K562 (cell line): ENCODE data around the gene PCBP3. TPM values are rescaled to one million over a fixed set of nuclear protein-coding genes. Genes with fewer than 3 reads are reported as not detected.

Source experiments
- ATAC-seq: fragments of 200-7000 bp; cut with Tn5 transposase; 3 replicates; pipeline ENCODE4 v1.9.1; 2020; ENCODE audit warnings: moderate library complexity
- BruUV-seq: library from RNA; stranded (reverse); fragments of 400-500 nt; replicated peaks from 2 replicates; lab custom pipeline; 2021; lab: Mats Ljungman, UMichigan
- CTCF ChIA-PET: fragments of 300-600 bp; formaldehyde crosslinking; extraction: SDS; loops from one replicate; lab custom pipeline; 2021; ENCODE audit warnings: low intra/inter-chr PET ratio; lab: Yijun Ruan, JAX
- POLR2A ChIA-PET: fragments of 300-600, 350-650 bp; sonication (Branson Sonifier 250); formaldehyde crosslinking; extraction: SDS; loops from one replicate; lab custom pipeline; 2021; ENCODE audit warnings: antibody characterized with exemption, inconsistent platforms; lab: Yijun Ruan, JAX
- DNase-seq, 4 experiments: peaks; one replicate each; pipeline versions ENCODE4 v3.0.0 to v3.0.0-alpha.2; 2011 to 2018; ENCODE audit warnings: low spot score in 3 of 4, mixed read lengths in 3 of 4; ENCODE audit errors: extremely low read depth in 1 of 4
- FAIRE-seq: peaks from 2 replicates; lab custom pipeline; 2011; peaks lifted over from hg19 to GRCh38; lab: Jason Lieb, UNC
- H2AFZ ChIP-seq: 2 replicates; pipeline ENCODE4 v1.6.0; 2011; ENCODE audit warnings: low read depth, low read length, control low read depth, inconsistent platforms
- H3K27ac ChIP-seq: fragments of 200-600 bp; 3 replicates; pipeline ENCODE4 v1.8.0; 2011; ENCODE audit warnings: low read depth, mild to moderate bottlenecking, control low read depth, inconsistent platforms, low read length, moderate library complexity, mixed read lengths; ENCODE audit errors: extremely low read depth
- H3K27me3 ChIP-seq, 2 experiments: fragments of 300-600 bp in 1 of 2; 2 replicates in 1 of 2; 3 replicates in 1 of 2; pipeline versions ENCODE4 v1.6.0 to v1.8.0; 2011; ENCODE audit warnings: inconsistent platforms in 2 of 2, low read length in 2 of 2, mild to moderate bottlenecking in 1 of 2, mixed read lengths in 1 of 2, moderate library complexity in 1 of 2; ENCODE audit not compliant: control insufficient read depth in 2 of 2, insufficient read depth in 2 of 2
- H3K36me3 ChIP-seq: fragments of 300-600 bp; 3 replicates; pipeline ENCODE4 v1.8.0; 2011; ENCODE audit warnings: mild to moderate bottlenecking, low read length, inconsistent platforms; ENCODE audit not compliant: control insufficient read depth, insufficient read depth
- H3K4me1 ChIP-seq, 2 experiments: fragments of 200-600 bp in 1 of 2; replicated peaks in 1 of 2; 2 replicates in 1 of 2; 3 replicates in 1 of 2; pipeline versions ENCODE4 v1.5.1 to v1.8.0; 2011; ENCODE audit warnings: inconsistent platforms in 2 of 2, low read length in 2 of 2, mild to moderate bottlenecking in 1 of 2, mixed read lengths in 1 of 2, moderate library complexity in 1 of 2; ENCODE audit not compliant: control insufficient read depth in 2 of 2, insufficient read depth in 2 of 2
- H3K4me2 ChIP-seq: 2 replicates; pipeline ENCODE4 v1.6.1; 2011; ENCODE audit warnings: low read length, control low read depth, inconsistent platforms, mixed read lengths; ENCODE audit not compliant: insufficient read depth
- H3K4me3 ChIP-seq: fragments of 200-600 bp; sonication (generic), shearing (Covaris generic); 2 replicates; pipeline ENCODE4 v1.5.1; 2016; ENCODE audit warnings: control low read depth, inconsistent platforms
- H3K79me2 ChIP-seq: fragments of 200-600 bp; 3 replicates; pipeline ENCODE4 v1.8.0; 2011; ENCODE audit warnings: low read length, inconsistent platforms; ENCODE audit not compliant: control insufficient read depth, insufficient read depth
- H3K9ac ChIP-seq, 2 experiments: 2 replicates each; pipeline versions ENCODE4 v1.6.0 to v1.6.1; 2011; ENCODE audit warnings: low read depth in 2 of 2, low read length in 2 of 2, control low read depth in 1 of 2, inconsistent platforms in 1 of 2, mild to moderate bottlenecking in 1 of 2, mixed read lengths in 1 of 2; ENCODE audit not compliant: insufficient read depth in 1 of 2
- H3K9me1 ChIP-seq: one replicate; pipeline ENCODE4 v1.6.0; 2011; ENCODE audit warnings: inconsistent platforms, mild to moderate bottlenecking, low read length, moderate library complexity; ENCODE audit not compliant: control insufficient read depth, insufficient read depth
- H3K9me3 ChIP-seq: replicated peaks from 2 replicates; pipeline ENCODE4 v1.5.1; 2011; ENCODE audit warnings: low read depth, low read length, inconsistent platforms; ENCODE audit not compliant: control insufficient read depth, insufficient read depth
- H4K20me1 ChIP-seq: replicated peaks from 2 replicates; pipeline ENCODE4 v1.6.1; 2011; ENCODE audit warnings: low read length, inconsistent platforms, mixed read lengths; ENCODE audit not compliant: control insufficient read depth, insufficient read depth
- BACH1 ChIP-seq: fragments of 200-800 bp; sonication (Bioruptor generic); IDR thresholded peaks from 2 replicates; pipeline ENCODE4 v1.6.1; 2016; ENCODE audit warnings: missing genetic modification characterization, missing compliant biosample characterization
- LARP7 ChIP-seq: fragments of 450-650 bp; IDR thresholded peaks from 2 replicates; pipeline ENCODE4 v1.6.1; 2016
- MAFG ChIP-seq: fragments of 450-650 bp; conservative IDR thresholded peaks from 2 replicates; pipeline ENCODE4 v1.6.1; 2016; ENCODE audit warnings: missing genetic modification characterization, missing compliant biosample characterization
- NFIC ChIP-seq: fragments of 450-650 bp; IDR thresholded peaks from 2 replicates; pipeline ENCODE4 v1.6.1; 2017; ENCODE audit warnings: mild to moderate bottlenecking, inconsistent platforms
- POLR2H ChIP-seq: IDR thresholded peaks from 2 replicates; pipeline ENCODE4 v1.6.1; 2016; ENCODE audit warnings: missing genetic modification characterization, low read depth, mild to moderate bottlenecking, control low read depth, missing compliant biosample characterization, moderate library complexity
- POLR3A ChIP-seq: IDR thresholded peaks from 2 replicates; pipeline ENCODE4 v1.6.1; 2011; ENCODE audit warnings: borderline replicate concordance, mild to moderate bottlenecking, moderate library complexity; ENCODE audit not compliant: insufficient read length, insufficient read depth; ENCODE audit errors: extremely low read depth
- RHOXF2B ChIP-seq: fragments of 250-450 bp; sonication (Bioruptor Pico); conservative IDR thresholded peaks from 2 replicates; pipeline ENCODE4 v1.5.1; 2021
- SMARCE1 ChIP-seq: fragments of 450-650 bp; IDR thresholded peaks from 2 replicates; pipeline ENCODE4 v1.7.1; 2016; ENCODE audit warnings: mild to moderate bottlenecking
- STAG1 ChIP-seq: sonication (generic); formaldehyde crosslinking; IDR thresholded peaks from 2 replicates; pipeline ENCODE4 v1.5.0; 2020; ENCODE audit warnings: missing genetic modification reagents, borderline replicate concordance
- ZNF23 ChIP-seq: fragments of 250-450 bp; sonication (Bioruptor Pico); IDR thresholded peaks from 2 replicates; pipeline ENCODE4 v1.4.0; 2020; ENCODE audit warnings: mild to moderate bottlenecking
- WGBS: fragments of 100-300 bp; shearing (Covaris generic); methylation state at CpG from one replicate; pipeline ENCODE4 v1.1.6; 2016; ENCODE audit warnings: low coverage, mixed read lengths; ENCODE audit not compliant: insufficient coverage; ENCODE audit errors: missing lambda C conversion rate; 5-methylcytosine and 5-hydroxymethylcytosine counted together
- in situ Hi-C: fragments of 300-500 bp; cut with MboI; formaldehyde crosslinking; loops from 4 replicates; pipeline ENCODE4 v1.15.0; 2018; ENCODE audit warnings: inconsistent platforms, mixed read lengths
- intact Hi-C: fragments of 100-400 bp; cut with micrococcal nuclease; formaldehyde crosslinking; loops from 2 replicates; pipeline ENCODE4 v1.14.2; 2022
- polyA plus RNA-seq, 8 experiments: library from polyadenylated mRNA; depleted of rRNA in 4 of 8; stranded (reverse) in 5 of 8; unstranded in 3 of 8; fragments of >200 nt; fragmentation: Nextera tagmentation in 2 of 8; fragmentation: Illumina TruSeq in 1 of 8; extraction: Ambion mirVana in 2 of 8; extraction: Trizol in 1 of 8; gene quantifications; 2 replicates each; pipeline versions ENCODE4 v1.2.1 to v1.2.3, GENCODE V29; 2011 to 2014; ENCODE audit warnings: inconsistent platforms in 1 of 8, missing spikeins in 1 of 8
- total RNA-seq, 7 experiments: library from RNA; depleted of rRNA in 6 of 7; stranded (reverse); fragments of >200 nt in 6 of 7; fragmentation: Illumina TruSeq in 2 of 7; extraction: Trizol in 2 of 7; gene quantifications; 2 replicates each; pipeline versions ENCODE4 v1.2.1 to v1.2.3, GENCODE V29; 2011 to 2021; ENCODE audit warnings: low replicate concordance in 1 of 7
- TF ChIP-seq, protein P1 (sequence below): fragments of 250-450 bp; sonication (Bioruptor Pico); IDR thresholded peaks from 2 replicates; pipeline ENCODE4 v1.5.0; 2021
- TF ChIP-seq, protein P2 (sequence below): fragments of 450-650 bp; IDR thresholded peaks from 2 replicates; pipeline ENCODE4 v1.6.1; 2016; ENCODE audit warnings: low read depth
- TF ChIP-seq, protein P3 (sequence below): fragments of 250-450 bp; sonication (Bioruptor Pico); IDR thresholded peaks from 2 replicates; pipeline ENCODE4 v1.8.0; 2021; ENCODE audit warnings: moderate library complexity, mild to moderate bottlenecking, inconsistent platforms

PCBP3 gene
- total and polyA plus RNA-seq, 9 of the 15 experiments (the other 6 are each of a cell fraction or from before 2014, with no cell fraction given) = 0.18 TPM; not detected in 8

DNA sequence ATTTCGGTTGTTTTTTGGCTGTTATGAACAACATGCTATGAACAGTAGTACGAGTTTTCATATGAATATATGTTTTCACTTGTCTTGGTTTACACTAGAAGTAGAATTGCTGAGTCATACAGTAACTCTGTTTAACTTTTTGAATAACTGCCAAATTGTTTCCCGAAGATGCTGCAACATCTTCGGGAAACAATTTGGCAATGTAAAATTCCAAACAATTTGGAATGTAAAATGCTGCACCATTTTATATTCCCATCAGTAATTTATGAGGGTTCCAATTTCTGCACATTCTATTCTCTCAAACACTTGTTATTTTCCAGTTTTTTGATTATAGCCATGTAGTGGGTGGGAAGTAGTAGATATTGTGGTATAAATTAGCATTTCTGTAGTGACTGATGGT, 11.6 kb downstream of the PCBP3 start:
- no peak overlapping the region for H3K27ac ChIP-seq
- no peaks in the 10 kb centered on the region for H3K9me1 ChIP-seq
- no peaks in the 10 kb centered on the region for H3K9me3 ChIP-seq
- ChIA-PET CTCF (no interaction called here), POLR2A (no interaction called here)
- H3K79me2 ChIP-seq = no peaks in the 10 kb centered on the region
- H2AFZ ChIP-seq = no peak overlapping the region
- in situ Hi-C loops (no loop called here), intact Hi-C loops (no loop called here)
- no TSS peak for BruUV-seq
- under 1% methylated on average over 4 of the region's 4 CpGs for WGBS
- H3K4me2 ChIP-seq = no peak overlapping the region
- no peaks in the 10 kb centered on the region for H3K27me3 ChIP-seq
- FAIRE-seq (no peak), ATAC-seq (no peak), DNase-seq (no peak)
- no peak overlapping the region for H3K4me3 ChIP-seq
- H3K4me1 ChIP-seq = no peaks in the 10 kb centered on the region
- no peaks in the 10 kb centered on the region for H4K20me1 ChIP-seq
- H3K9ac ChIP-seq = no peak overlapping the region
- H3K36me3 ChIP-seq = no peaks in the 10 kb centered on the region
- TF ChIP-seq NFIC (peak; percentile 33; the same call in 1 of the 2 replicates), LARP7 (no peak), SMARCE1 (no peak), ZNF23 (CRISPR knock-in tag) (no peak), MAFG (tag) (peak; percentile 92), POLR2H (tag) (no peak), STAG1 (CRISPR knock-in tag) (no peak), RHOXF2B (CRISPR knock-in tag) (no peak), POLR3A (no peak), BACH1 (tag) (peak; percentile 59; the same call in 1 of the 2 replicates)
- TF ChIP-seq, protein P1, sequence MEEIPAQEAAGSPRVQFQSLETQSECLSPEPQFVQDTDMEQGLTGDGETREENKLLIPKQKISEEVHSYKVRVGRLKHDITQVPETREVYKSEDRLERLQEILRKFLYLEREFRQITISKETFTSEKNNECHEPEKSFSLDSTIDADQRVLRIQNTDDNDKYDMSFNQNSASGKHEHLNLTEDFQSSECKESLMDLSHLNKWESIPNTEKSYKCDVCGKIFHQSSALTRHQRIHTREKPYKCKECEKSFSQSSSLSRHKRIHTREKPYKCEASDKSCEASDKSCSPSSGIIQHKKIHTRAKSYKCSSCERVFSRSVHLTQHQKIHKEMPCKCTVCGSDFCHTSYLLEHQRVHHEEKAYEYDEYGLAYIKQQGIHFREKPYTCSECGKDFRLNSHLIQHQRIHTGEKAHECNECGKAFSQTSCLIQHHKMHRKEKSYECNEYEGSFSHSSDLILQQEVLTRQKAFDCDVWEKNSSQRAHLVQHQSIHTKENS (CRISPR knock-in tag) = no peak
- TF ChIP-seq, protein P2, sequence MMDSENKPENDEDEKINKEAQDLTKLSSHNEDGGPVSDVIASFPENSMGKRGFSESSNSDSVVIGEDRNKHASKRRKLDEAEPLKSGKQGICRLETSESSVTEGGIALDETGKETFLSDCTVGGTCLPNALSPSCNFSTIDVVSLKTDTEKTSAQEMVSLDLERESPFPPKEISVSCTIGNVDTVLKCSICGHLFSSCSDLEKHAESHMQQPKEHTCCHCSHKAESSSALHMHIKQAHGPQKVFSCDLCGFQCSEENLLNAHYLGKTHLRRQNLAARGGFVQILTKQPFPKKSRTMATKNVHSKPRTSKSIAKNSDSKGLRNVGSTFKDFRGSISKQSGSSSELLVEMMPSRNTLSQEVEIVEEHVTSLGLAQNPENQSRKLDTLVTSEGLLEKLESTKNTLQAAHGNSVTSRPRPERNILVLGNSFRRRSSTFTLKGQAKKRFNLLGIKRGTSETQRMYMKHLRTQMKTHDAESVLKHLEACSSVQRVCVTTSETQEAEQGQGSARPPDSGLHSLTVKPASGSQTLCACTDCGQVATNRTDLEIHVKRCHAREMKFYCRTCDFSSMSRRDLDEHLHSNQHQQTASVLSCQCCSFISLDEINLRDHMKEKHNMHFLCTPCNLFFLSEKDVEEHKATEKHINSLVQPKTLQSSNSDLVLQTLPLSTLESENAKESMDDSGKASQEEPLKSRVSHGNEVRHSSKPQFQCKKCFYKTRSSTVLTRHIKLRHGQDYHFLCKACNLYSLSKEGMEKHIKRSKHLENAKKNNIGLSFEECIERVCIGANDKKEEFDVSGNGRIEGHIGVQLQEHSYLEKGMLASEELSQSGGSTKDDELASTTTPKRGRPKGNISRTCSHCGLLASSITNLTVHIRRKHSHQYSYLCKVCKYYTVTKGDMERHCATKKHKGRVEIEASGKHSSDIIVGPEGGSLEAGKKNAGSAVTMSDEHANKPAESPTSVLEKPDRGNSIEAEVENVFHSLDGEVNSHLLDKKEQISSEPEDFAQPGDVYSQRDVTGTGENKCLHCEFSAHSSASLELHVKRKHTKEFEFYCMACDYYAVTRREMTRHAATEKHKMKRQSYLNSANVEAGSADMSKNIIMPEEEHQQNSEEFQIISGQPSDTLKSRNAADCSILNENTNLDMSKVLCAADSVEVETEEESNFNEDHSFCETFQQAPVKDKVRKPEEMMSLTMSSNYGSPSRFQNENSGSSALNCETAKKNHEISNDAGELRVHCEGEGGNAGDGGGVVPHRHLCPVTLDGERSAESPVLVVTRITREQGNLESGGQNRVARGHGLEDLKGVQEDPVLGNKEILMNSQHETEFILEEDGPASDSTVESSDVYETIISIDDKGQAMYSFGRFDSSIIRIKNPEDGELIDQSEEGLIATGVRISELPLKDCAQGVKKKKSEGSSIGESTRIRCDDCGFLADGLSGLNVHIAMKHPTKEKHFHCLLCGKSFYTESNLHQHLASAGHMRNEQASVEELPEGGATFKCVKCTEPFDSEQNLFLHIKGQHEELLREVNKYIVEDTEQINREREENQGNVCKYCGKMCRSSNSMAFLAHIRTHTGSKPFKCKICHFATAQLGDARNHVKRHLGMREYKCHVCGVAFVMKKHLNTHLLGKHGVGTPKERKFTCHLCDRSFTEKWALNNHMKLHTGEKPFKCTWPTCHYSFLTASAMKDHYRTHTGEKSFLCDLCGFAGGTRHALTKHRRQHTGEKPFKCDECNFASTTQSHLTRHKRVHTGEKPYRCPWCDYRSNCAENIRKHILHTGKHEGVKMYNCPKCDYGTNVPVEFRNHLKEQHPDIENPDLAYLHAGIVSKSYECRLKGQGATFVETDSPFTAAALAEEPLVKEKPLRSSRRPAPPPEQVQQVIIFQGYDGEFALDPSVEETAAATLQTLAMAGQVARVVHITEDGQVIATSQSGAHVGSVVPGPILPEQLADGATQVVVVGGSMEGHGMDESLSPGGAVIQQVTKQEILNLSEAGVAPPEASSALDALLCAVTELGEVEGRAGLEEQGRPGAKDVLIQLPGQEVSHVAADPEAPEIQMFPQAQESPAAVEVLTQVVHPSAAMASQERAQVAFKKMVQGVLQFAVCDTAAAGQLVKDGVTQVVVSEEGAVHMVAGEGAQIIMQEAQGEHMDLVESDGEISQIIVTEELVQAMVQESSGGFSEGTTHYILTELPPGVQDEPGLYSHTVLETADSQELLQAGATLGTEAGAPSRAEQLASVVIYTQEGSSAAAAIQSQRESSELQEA = no peak
- TF ChIP-seq, protein P3, sequence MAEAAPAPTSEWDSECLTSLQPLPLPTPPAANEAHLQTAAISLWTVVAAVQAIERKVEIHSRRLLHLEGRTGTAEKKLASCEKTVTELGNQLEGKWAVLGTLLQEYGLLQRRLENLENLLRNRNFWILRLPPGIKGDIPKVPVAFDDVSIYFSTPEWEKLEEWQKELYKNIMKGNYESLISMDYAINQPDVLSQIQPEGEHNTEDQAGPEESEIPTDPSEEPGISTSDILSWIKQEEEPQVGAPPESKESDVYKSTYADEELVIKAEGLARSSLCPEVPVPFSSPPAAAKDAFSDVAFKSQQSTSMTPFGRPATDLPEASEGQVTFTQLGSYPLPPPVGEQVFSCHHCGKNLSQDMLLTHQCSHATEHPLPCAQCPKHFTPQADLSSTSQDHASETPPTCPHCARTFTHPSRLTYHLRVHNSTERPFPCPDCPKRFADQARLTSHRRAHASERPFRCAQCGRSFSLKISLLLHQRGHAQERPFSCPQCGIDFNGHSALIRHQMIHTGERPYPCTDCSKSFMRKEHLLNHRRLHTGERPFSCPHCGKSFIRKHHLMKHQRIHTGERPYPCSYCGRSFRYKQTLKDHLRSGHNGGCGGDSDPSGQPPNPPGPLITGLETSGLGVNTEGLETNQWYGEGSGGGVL (CRISPR knock-in tag) = no peak
